A549 (cell line): ENCODE results near the gene CCND1. TPM values are rescaled to one million over a fixed set of nuclear protein-coding genes. Genes with fewer than 3 reads are reported as not detected.

ENCODE experiments used
- ATAC-seq, 2 experiments: fragments of 200-7000 bp in 1 of 2; fragments of >200 bp in 1 of 2; cut with Nextera tagmentation in 1 of 2; cut with Tn5 transposase in 1 of 2; 3 replicates each; pipeline versions ENCODE4 v1.8.0 to v1.9.1; 2018 to 2020; ENCODE audit warnings: mild to moderate bottlenecking in 1 of 2, moderate library complexity in 1 of 2
- CTCF ChIA-PET: fragments of 300-600 bp; sonication (Branson Sonifier 250); formaldehyde crosslinking; extraction: SDS; loops from one replicate; lab custom pipeline; 2021; ENCODE audit warnings: antibody characterized with exemption, inconsistent platforms; lab: Yijun Ruan, JAX
- POLR2A ChIA-PET: fragments of 350-600 bp; formaldehyde crosslinking; extraction: SDS; loops from one replicate; lab custom pipeline; 2021; ENCODE audit warnings: antibody characterized with exemption, inconsistent platforms; lab: Yijun Ruan, JAX
- DNase-seq, 2 experiments: peaks; one replicate each; pipeline versions ENCODE4 v3.0.0 to v3.0.0-alpha.2; 2011 to 2016; ENCODE audit warnings: low read depth in 1 of 2, low spot score in 1 of 2
- FAIRE-seq: peaks from 2 replicates; lab custom pipeline; 2011; peaks lifted over from hg19 to GRCh38; lab: Jason Lieb, UNC
- H3K27ac ChIP-seq, 2 experiments: fragments of >200 bp; sonication (Bioruptor Twin); formaldehyde crosslinking; 3 replicates each; pipeline ENCODE4 v1.5.1; 2016 to 2017
- H3K4me1 ChIP-seq: fragments of >200 bp; sonication (Bioruptor Twin); formaldehyde crosslinking; 3 replicates; pipeline ENCODE4 v1.6.1; 2016
- H3K4me2 ChIP-seq: fragments of >200 bp; sonication (Bioruptor Twin); formaldehyde crosslinking; 3 replicates; pipeline ENCODE4 v1.6.1; 2016
- H3K4me3 ChIP-seq: fragments of >200 bp; sonication (Bioruptor Twin); formaldehyde crosslinking; 3 replicates; pipeline ENCODE4 v1.5.1; 2016
- H3K9me3 ChIP-seq: fragments of >200 bp; sonication (Bioruptor Twin); formaldehyde crosslinking; 3 replicates; pipeline ENCODE4 v1.6.1; 2016
- BHLHE40 ChIP-seq: IDR thresholded peaks from 2 replicates; pipeline ENCODE4 v1.6.1; 2012; ENCODE audit warnings: low read depth, low read length, inconsistent platforms
- CEBPB ChIP-seq, 2 experiments: fragments of >200 bp in 1 of 2; sonication (Bioruptor Twin) in 1 of 2; formaldehyde crosslinking in 1 of 2; IDR thresholded peaks; 2 replicates each; pipeline ENCODE4 v1.6.1; 2012 to 2016
- CHD2 ChIP-seq: fragments of 150-350 bp; IDR thresholded peaks from 2 replicates; pipeline ENCODE4 v1.6.1; 2014; ENCODE audit warnings: low read length; ENCODE audit not compliant: partially characterized antibody
- CHD4 ChIP-seq: fragments of 200-600 bp; sonication (generic); IDR thresholded peaks from 2 replicates; pipeline ENCODE4 v1.6.1; 2016; ENCODE audit warnings: antibody characterized with exemption, mild to moderate bottlenecking, borderline replicate concordance
- EP300 ChIP-seq, 2 experiments: fragments of >200 bp; sonication (Bioruptor Twin); formaldehyde crosslinking; IDR thresholded peaks; 2 replicates in 1 of 2; 3 replicates in 1 of 2; pipeline ENCODE4 v1.6.1; 2016 to 2017
- FOSB ChIP-seq: fragments of 250-450 bp; sonication (Bioruptor Pico); IDR thresholded peaks from 2 replicates; pipeline ENCODE4 v1.5.0; 2020; ENCODE audit warnings: mild to moderate bottlenecking, moderate library complexity
- HEYL ChIP-seq: fragments of 250-450 bp; sonication (Bioruptor Pico); IDR thresholded peaks from 2 replicates; pipeline ENCODE4 v1.8.0; 2021; ENCODE audit warnings: mild to moderate bottlenecking, moderate library complexity
- HOXA7 ChIP-seq: fragments of 250-450 bp; sonication (Bioruptor Pico); IDR thresholded peaks from 2 replicates; pipeline ENCODE4 v1.5.0; 2020; ENCODE audit warnings: mild to moderate bottlenecking, moderate library complexity
- JUN ChIP-seq, 2 experiments: fragments of >200 bp; sonication (Bioruptor Twin); formaldehyde crosslinking; IDR thresholded peaks; 2 replicates in 1 of 2; 3 replicates in 1 of 2; pipeline ENCODE4 v1.6.1; 2016 to 2017
- KDM1A ChIP-seq: fragments of 200-600 bp; sonication (generic); IDR thresholded peaks from 2 replicates; pipeline ENCODE4 v1.6.1; 2016; ENCODE audit warnings: low read depth, mild to moderate bottlenecking
- KDM5A ChIP-seq: fragments of 200-600 bp; sonication (generic); IDR thresholded peaks from 2 replicates; pipeline ENCODE4 v1.6.1; 2016; ENCODE audit warnings: antibody characterized with exemption, mild to moderate bottlenecking
- MAFK ChIP-seq: fragments of 450-650 bp; IDR thresholded peaks from 2 replicates; pipeline ENCODE4 v1.6.1; 2014; ENCODE audit not compliant: partially characterized antibody
- MYC ChIP-seq: IDR thresholded peaks from 2 replicates; pipeline ENCODE4 v1.6.1; 2012; ENCODE audit warnings: mild to moderate bottlenecking, inconsistent platforms, low read length, improper control_type of control experiment, borderline replicate concordance
- NFE2L2 ChIP-seq: fragments of 150-350 bp; conservative IDR thresholded peaks from 2 replicates; pipeline ENCODE4 v1.6.1; 2014; ENCODE audit warnings: low read length
- NR3C1 ChIP-seq: fragments of >200 bp; sonication (Bioruptor Twin); formaldehyde crosslinking; IDR thresholded peaks from 3 replicates; pipeline ENCODE4 v1.6.1; 2017
- PHF8 ChIP-seq: fragments of 200-600 bp; sonication (generic); IDR thresholded peaks from 2 replicates; pipeline ENCODE4 v1.6.1; 2016; ENCODE audit warnings: low read depth, mild to moderate bottlenecking, antibody characterized with exemption, moderate library complexity, borderline replicate concordance
- POLR2A ChIP-seq: IDR thresholded peaks from 2 replicates; pipeline ENCODE4 v1.6.1; 2012; ENCODE audit warnings: mild to moderate bottlenecking, low read length
- RAD21 ChIP-seq, 2 experiments: fragments of >200 bp in 1 of 2; sonication (Bioruptor Twin) in 1 of 2; formaldehyde crosslinking in 1 of 2; IDR thresholded peaks in 1 of 2; conservative IDR thresholded peaks in 1 of 2; 2 replicates in 1 of 2; 3 replicates in 1 of 2; pipeline ENCODE4 v1.6.1; 2012 to 2018; ENCODE audit warnings: inconsistent platforms in 1 of 2
- RARB ChIP-seq: fragments of 250-450 bp; sonication (Bioruptor Pico); IDR thresholded peaks from 2 replicates; pipeline ENCODE4 v1.8.0; 2021; ENCODE audit warnings: mild to moderate bottlenecking, moderate library complexity
- SREBF2 ChIP-seq: fragments of 450-650 bp; IDR thresholded peaks from 2 replicates; pipeline ENCODE4 v1.6.1; 2014; ENCODE audit warnings: mild to moderate bottlenecking, moderate library complexity
- TP53 ChIP-seq: fragments of 250-450 bp; sonication (Bioruptor Pico); IDR thresholded peaks from 2 replicates; pipeline ENCODE4 v1.5.0; 2021; ENCODE audit warnings: mild to moderate bottlenecking, moderate library complexity
- ZC3H11A ChIP-seq: fragments of 450-650 bp; IDR thresholded peaks from 2 replicates; pipeline ENCODE4 v1.6.1; 2014; ENCODE audit warnings: antibody characterized with exemption, mild to moderate bottlenecking
- ZFP36 ChIP-seq: fragments of 450-650 bp; IDR thresholded peaks from 2 replicates; pipeline ENCODE4 v1.6.1; 2014; ENCODE audit warnings: borderline replicate concordance; ENCODE audit not compliant: partially characterized antibody
- WGBS: methylation state at CpG from one replicate; pipeline ENCODE4 v1.1.6; 2017; ENCODE audit errors: missing lambda C conversion rate; 5-methylcytosine and 5-hydroxymethylcytosine counted together
- polyA plus RNA-seq, 4 experiments: library from polyadenylated mRNA; depleted of rRNA in 3 of 4; stranded (reverse); fragments of >200 nt; fragmentation: RNase III in 1 of 4; extraction: RNeasy Plus Mini Kit Qiagen cat#74134 plus additional on column Dnase treatment in 1 of 4; gene quantifications; 2 replicates in 3 of 4; 3 replicates in 1 of 4; pipeline ENCODE4 v1.2.3, GENCODE V29; 2011 to 2017
- TF ChIP-seq, protein P1 (sequence below): fragments of >200 bp; sonication (Bioruptor Twin); formaldehyde crosslinking; IDR thresholded peaks from 3 replicates; pipeline ENCODE4 v1.5.1; 2016
- TF ChIP-seq, protein P2 (sequence below): fragments of 150-350 bp; IDR thresholded peaks from 2 replicates; pipeline ENCODE4 v1.6.1; 2014; ENCODE audit warnings: low read depth, mild to moderate bottlenecking, low read length
- TF ChIP-seq, protein P3 (sequence below): fragments of 450-650 bp; IDR thresholded peaks from 2 replicates; pipeline ENCODE4 v1.6.1; 2014; ENCODE audit warnings: antibody characterized with exemption
- TF ChIP-seq, protein P4 (sequence below): IDR thresholded peaks from 2 replicates; pipeline ENCODE4 v1.6.1; 2012; ENCODE audit warnings: low read depth, borderline replicate concordance
- TF ChIP-seq, protein P5 (sequence below): IDR thresholded peaks from 2 replicates; pipeline ENCODE4 v1.6.1; 2012

CCND1 gene
- polyA plus RNA-seq, 2 of the 4 experiments (the other 2 are of a cell fraction), result 131 to 136 TPM

DNA sequence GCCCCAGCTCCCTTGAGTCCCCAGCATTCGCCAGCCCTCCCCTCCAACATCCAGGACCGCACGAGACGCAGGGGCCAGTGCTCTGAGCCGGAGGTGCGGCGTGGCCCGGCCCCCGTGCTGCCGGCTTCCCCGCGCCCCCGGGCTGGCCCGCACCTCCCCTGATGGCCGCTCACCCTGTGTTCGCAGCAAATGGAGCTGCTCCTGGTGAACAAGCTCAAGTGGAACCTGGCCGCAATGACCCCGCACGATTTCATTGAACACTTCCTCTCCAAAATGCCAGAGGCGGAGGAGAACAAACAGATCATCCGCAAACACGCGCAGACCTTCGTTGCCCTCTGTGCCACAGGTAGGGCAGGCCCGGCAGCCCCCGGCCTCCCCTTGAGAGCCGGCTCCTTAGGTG lies 2.7 kb downstream of the CCND1 start:
- Histone ChIP-seq H3K4me1 (peaks cover 47% of the 10 kb centered on the region), H3K27ac (peak overlapping the region; percentile 95 to 96), H3K4me2 (peak overlapping the region; percentile 88)
- ATAC-seq, result no peak
- POLR2A ChIA-PET, result interaction anchor here (1.2 to 8.9 kb wide), 3 partner anchors 147 to 542 kb away, joined by 3 to 188 read pairs (median 4); partner anchors contain the start of gene MYEOV
- FAIRE-seq, result no peak
- 19% methylated on average over 14 of the region's 27 CpGs for WGBS
- no peak for DNase-seq
- CTCF ChIA-PET, result interaction anchor here (0.6 to 8.0 kb wide), 61 partner anchors 10 to 810 kb away, joined by 3 to 262 read pairs (median 4); partner anchors contain the start of genes LTO1 and MYEOV
- TF ChIP-seq RARB, result no peak
- no peak for TF ChIP-seq NFE2L2
- no peak for TF ChIP-seq HEYL (CRISPR knock-in tag)
- no peak for TF ChIP-seq EP300 (IDR thresholded peaks at IDR 0.05)
- peak; percentile 11; the same call in 1 of the 2 replicates for TF ChIP-seq POLR2A
- TF ChIP-seq MYC, result 0 out of 2 replicates have a peak, but pooled peaks have one; percentile 20
- TF ChIP-seq MAFK, result no peak
- no peak for TF ChIP-seq NR3C1
- TF ChIP-seq, protein P1, sequence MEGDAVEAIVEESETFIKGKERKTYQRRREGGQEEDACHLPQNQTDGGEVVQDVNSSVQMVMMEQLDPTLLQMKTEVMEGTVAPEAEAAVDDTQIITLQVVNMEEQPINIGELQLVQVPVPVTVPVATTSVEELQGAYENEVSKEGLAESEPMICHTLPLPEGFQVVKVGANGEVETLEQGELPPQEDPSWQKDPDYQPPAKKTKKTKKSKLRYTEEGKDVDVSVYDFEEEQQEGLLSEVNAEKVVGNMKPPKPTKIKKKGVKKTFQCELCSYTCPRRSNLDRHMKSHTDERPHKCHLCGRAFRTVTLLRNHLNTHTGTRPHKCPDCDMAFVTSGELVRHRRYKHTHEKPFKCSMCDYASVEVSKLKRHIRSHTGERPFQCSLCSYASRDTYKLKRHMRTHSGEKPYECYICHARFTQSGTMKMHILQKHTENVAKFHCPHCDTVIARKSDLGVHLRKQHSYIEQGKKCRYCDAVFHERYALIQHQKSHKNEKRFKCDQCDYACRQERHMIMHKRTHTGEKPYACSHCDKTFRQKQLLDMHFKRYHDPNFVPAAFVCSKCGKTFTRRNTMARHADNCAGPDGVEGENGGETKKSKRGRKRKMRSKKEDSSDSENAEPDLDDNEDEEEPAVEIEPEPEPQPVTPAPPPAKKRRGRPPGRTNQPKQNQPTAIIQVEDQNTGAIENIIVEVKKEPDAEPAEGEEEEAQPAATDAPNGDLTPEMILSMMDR, result peak; percentile 47
- TF ChIP-seq, all 56 proteins: peak for 3
- Histone ChIP-seq H3K9me3 (no peaks in the 10 kb centered on the region), H3K4me3 (peak overlapping the region; percentile 91)

DNA sequence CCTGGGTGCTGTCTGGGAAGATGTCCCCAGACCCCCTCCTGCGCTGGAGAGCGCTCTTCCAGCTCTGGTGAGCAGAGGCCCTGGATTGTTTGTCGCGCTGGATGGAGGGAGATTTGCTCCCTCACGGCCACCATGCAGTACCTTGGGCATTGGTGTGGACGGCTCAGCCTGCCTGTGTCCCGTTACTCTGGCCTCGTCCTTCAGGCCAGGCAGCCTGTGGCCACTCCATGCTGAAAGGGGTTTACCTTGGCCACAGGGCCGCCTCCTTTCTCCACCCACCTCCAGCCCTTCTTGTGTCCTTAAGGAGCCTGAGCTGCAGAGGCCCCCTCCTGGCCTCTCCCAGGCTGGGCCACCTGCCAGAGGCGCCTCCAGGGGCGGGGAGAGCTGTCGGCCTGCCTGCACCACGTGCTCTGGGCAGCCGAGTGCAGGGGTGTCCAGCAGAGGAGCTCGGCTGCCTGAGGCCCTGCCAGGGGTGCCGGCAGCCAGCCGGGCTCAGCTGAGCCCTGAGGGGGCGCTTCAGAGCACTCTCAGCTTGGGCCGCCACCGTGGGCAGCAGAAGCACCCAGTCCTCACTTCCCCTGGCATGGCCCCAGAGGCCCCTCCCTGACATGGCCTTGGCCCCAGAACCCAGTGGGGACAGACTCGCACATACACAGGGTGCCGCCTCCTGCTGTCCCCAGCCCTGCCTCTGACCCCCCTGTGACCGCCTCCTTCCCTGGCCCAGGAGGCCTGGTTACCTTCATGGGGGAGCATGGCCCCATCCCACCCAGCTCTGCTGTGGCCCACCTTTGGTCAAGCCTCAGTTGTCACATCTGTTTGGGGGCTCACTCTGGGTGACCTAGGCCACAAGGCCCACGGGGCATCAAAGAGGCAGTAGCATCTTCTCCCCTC lies 3.4 kb downstream of the CCND1 start:
- Histone ChIP-seq H3K27ac (peak overlapping the region; percentile 95 to 96), H3K4me2 (peak overlapping the region; percentile 88), H3K4me3 (peak overlapping the region; percentile 91), H3K9me3 (no peaks in the 10 kb centered on the region), H3K4me1 (peaks cover 52% of the 10 kb centered on the region)
- ChIA-PET CTCF (interaction anchor here (0.6 to 8.0 kb wide), 58 partner anchors 11 to 811 kb away, joined by 3 to 262 read pairs (median 4); partner anchors contain the start of genes LTO1 and MYEOV), POLR2A (interaction anchor here (0.5 to 8.9 kb wide), 5 partner anchors 26 to 613 kb away, joined by 3 to 188 read pairs (median 7); partner anchors contain the start of gene MYEOV)
- FAIRE-seq, result no peak
- peak; percentile 4 to 24; a peak in 4 of 6 replicates for ATAC-seq
- 28% methylated on average over 8 of the region's 24 CpGs for WGBS
- DNase-seq, result peak; percentile 28 to 79
- TF ChIP-seq ZC3H11A, result no peak
- no peak for TF ChIP-seq KDM1A
- TF ChIP-seq, protein P2, sequence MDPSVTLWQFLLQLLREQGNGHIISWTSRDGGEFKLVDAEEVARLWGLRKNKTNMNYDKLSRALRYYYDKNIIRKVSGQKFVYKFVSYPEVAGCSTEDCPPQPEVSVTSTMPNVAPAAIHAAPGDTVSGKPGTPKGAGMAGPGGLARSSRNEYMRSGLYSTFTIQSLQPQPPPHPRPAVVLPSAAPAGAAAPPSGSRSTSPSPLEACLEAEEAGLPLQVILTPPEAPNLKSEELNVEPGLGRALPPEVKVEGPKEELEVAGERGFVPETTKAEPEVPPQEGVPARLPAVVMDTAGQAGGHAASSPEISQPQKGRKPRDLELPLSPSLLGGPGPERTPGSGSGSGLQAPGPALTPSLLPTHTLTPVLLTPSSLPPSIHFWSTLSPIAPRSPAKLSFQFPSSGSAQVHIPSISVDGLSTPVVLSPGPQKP, result no peak
- TF ChIP-seq SREBF2, result no peak
- TF ChIP-seq KDM5A, result no peak
- TF ChIP-seq BHLHE40, result no peak
- no peak for TF ChIP-seq ZFP36
- no peak for TF ChIP-seq CEBPB (IDR thresholded peaks at IDR 0.05)
- TF ChIP-seq HOXA7, result no peak
- peak in 1 of 2 experiments; percentile 29; a peak in 3 of 5 replicates for TF ChIP-seq JUN (IDR thresholded peaks at IDR 0.05)
- no peak for TF ChIP-seq TP53 (CRISPR knock-in tag)
- no peak for TF ChIP-seq FOSB (CRISPR knock-in tag)
- no peak for TF ChIP-seq CHD2
- TF ChIP-seq CHD4, result no peak
- TF ChIP-seq, protein P3, sequence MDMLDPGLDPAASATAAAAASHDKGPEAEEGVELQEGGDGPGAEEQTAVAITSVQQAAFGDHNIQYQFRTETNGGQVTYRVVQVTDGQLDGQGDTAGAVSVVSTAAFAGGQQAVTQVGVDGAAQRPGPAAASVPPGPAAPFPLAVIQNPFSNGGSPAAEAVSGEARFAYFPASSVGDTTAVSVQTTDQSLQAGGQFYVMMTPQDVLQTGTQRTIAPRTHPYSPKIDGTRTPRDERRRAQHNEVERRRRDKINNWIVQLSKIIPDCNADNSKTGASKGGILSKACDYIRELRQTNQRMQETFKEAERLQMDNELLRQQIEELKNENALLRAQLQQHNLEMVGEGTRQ, result peak; percentile 73
- TF ChIP-seq, protein P4, sequence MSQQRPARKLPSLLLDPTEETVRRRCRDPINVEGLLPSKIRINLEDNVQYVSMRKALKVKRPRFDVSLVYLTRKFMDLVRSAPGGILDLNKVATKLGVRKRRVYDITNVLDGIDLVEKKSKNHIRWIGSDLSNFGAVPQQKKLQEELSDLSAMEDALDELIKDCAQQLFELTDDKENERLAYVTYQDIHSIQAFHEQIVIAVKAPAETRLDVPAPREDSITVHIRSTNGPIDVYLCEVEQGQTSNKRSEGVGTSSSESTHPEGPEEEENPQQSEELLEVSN, result peak; percentile 78; the same call in 1 of the 2 replicates
- peak in 1 of 2 experiments; percentile 21; a peak in 1 of 5 replicates for TF ChIP-seq RAD21 (conservative IDR thresholded peaks at IDR 0.05 in 1 of 2, IDR thresholded peaks at IDR 0.05 in 1 of 2)
- TF ChIP-seq PHF8, result no peak
- TF ChIP-seq RARB, result no peak
- TF ChIP-seq, protein P5, sequence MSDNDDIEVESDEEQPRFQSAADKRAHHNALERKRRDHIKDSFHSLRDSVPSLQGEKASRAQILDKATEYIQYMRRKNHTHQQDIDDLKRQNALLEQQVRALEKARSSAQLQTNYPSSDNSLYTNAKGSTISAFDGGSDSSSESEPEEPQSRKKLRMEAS, result peak; percentile 93
